Measurements from ENCODE around the gene NSUN2.
A peak's percentile ranks its signal among the peaks of the same experiment; 100 is the strongest.
"Not testable (repeated sequence)": the region's sequence is repeated elsewhere in the genome, so short reads cannot be mapped to it uniquely, and the experiment has no call there.

NSUN2 gene

DNA sequence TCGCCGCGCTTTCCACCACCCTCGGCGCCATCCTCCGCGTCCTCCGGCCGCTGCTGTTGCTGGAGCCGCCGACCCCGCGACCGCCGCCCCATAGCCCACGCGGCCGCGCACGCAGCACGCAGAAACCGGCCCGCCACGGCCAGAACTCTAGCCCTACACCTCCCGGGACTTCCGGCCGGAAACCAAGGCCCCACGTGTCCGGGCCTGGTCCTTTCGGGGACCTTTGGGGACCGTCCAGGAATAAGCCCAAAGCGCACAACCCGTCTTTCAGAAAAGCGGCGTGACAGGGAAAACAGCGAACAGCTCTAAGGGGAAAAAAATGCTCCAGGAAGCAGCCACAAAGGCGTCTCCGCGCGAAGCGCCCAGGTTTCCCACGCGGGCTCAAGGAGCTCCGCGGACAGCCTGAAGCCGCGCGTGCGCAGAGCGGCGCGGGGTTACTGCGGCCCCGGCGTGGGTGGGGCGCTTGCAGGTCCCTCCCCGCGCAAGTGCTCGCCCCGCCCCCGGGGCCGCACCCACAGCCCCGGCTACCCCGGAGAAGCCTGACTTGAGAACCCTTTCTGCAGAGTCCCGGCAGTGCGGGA, at the start of gene NSUN2, which contains the start of gene SRD5A1:
TSS of gene NSUN2 (minus strand) at position 157 of the 581 bp plus-strand sequence. CDS start at position 92, 65 bp downstream.
TSS of gene SRD5A1 (plus strand) at position 553 of the 581 bp plus-strand sequence. CDS start 137 bp downstream, outside the sequence.
- peak; percentile 75 to 78 for DNase-seq (ENCODE audit: low read depth in 2 of 2)

- no peak for DNase-seq (ENCODE audit: low read depth in 2 of 2)
These were observed 49.4 kb upstream of the NSUN2 start for GRCh38 chr5:6682239-6682638.

DNA sequence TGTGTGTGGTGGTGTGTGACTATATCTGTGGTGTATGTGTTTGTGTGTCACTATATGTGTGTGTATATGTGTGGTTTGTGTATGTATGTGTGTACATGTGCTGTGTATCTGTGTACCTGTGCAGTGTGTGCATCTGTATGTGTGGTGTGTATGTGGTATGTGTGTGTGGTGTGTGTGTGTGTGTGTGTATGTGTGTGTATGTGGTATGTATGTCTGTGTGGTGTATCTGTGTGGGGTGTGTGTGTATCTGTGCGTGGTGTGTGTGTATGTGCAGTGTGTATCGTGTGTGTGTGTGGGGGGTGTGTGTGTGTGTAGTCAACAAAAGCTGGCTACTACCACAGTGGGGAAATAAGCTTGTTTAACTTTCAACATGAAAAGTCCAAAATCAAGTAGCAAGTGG, 48.8 kb upstream of the NSUN2 start:
- no peak for DNase-seq (ENCODE audit: low read depth in 2 of 2)

DNA sequence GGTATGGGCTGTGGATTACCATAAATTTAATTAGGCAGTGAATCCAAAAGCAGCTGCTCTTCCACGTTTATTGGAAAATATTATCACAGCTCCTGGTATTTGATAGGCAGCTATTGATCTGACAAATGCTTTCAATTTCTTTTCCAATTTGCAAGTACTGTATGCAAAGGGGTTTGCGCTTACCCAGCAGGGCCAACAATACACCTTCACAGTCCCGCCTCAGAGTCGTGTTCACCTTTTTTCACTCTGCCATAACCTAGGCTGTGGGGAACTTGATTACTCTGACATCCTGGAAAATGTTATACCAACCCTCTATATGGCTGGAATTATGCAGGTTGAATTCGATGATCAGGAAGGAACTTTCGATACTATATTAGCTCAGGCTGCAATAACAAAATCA, 48.1 kb upstream of the NSUN2 start:
- DNase-seq (ENCODE audit: low read depth in 2 of 2): no peak

GRCh38 chr5:6678385-6678784, 45.5 kb upstream of the NSUN2 start:
- no peak for DNase-seq (ENCODE audit: low read depth in 2 of 2)

GRCh38 chr5:6676702-6677101, 43.9 kb upstream of the NSUN2 start:
- no peak for DNase-seq (ENCODE audit: low read depth in 2 of 2)

- no peak for DNase-seq (ENCODE audit: low read depth in 2 of 2)
These were observed 43.1 kb upstream of the NSUN2 start for GRCh38 chr5:6675784-6676491.

- DNase-seq (ENCODE audit: low read depth in 2 of 2): no peak
These were observed 42.0 kb upstream of the NSUN2 start for GRCh38 chr5:6674886-6675285.

DNA sequence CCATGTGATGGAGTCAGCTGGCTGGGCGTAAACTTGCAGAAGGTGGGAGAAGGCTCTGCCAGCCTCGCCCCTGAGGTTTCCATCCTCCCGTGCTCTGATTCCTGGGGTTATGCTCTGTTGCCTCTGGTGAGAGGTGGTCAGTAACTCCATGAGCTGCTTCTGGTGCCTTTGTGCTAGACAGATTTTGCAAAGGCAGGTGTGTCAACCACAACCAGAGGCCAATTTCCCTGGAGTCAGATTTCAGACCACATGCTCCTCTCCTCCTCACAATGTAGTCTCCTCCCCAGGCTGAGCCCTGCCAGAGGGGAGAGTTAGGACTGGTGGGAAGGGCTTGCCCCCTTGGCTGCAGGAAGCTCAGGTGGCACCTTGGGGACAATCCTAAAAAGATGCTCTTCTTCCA, 41.6 kb upstream of the NSUN2 start:
- DNase-seq (ENCODE audit: low read depth in 2 of 2): no peak

- no peak for DNase-seq (ENCODE audit: low read depth in 2 of 2)
These were observed 41.1 kb upstream of the NSUN2 start for GRCh38 chr5:6673963-6674362.

GRCh38 chr5:6673031-6673430, 40.2 kb upstream of the NSUN2 start:
- DNase-seq (ENCODE audit: low read depth in 2 of 2): no peak

DNA sequence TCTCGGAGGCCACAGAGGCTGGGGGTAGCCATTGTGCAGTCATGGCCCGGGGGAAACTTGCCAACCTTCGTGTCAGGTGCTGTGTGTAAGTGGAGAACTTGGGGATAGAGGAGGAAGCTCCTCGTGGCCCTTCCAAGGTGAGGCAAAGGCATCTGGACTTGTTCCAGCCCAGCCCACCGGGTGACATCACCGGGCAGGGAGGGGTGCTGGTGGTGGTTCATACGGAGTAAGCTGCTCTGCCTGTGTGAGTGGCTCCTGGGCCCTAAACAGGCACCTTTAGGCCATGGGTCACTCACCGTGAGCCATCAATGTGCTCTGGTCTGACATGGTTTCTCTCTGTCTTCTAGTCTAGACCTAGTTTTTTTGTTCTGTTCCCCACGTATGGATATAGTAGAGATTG, 35.9 kb upstream of the NSUN2 start:
- DNase-seq (ENCODE audit: low read depth in 2 of 2): not testable (repeated sequence)

DNA sequence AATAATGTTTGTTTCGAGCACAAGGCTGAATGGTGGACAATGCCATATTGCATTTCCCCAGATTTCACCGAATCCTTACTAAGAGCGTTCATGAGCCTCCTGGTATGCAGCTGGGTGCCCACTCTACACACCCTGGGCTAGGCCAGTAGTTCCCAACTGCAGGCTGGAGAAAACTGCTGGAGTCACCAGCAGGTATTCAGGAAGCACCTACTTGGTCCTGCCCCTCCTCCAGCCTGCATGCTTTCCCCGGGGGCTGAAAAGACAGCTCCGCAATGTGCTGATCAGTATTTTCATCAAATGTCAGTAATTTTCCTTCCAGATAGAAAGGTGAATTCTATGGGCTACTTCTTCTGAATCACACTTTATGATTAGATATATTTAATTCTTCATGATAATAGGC, 34.8 kb upstream of the NSUN2 start:
- DNase-seq (ENCODE audit: low read depth in 2 of 2): no peak

DNA sequence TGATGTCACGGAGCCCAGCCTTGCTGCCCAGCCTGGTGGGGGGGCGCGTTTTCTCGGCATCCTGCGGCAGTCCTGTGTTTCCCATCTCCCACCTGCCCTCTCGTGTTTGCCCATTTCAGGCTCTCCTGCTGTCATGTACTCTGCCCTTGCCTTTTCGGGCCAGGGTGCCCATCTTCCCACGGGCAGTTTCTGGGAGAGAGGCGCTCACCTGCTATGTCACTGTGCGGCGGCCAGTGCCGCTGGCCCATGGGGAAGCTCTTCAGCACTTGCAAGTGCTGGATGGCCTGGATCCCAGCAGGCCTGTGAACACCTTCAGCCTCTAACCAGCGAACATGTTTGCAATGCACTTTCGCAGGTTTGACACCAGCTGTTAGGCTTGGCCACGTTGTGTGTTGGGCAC, 33.9 kb upstream of the NSUN2 start:
- no peak for DNase-seq (ENCODE audit: low read depth in 2 of 2)

DNA sequence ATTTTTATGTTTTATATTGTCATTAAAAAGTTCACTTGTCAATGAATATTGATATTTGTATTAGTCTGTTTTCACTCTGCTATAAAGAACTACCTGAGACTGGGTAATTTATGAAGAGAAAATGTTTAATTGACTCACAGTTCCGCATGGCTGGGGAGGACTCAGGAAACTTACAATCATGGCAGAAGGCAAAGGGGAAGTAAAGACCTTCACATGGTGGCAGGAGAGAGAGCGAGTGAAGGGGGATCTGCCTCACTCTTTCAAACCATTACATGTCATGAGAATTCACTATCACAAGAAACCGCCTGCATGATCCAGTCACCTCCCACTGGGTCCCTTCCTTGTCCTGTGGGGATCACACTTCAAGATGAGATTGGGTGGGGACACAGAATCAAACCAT, 27.8 kb upstream of the NSUN2 start:
- no peak for DNase-seq (ENCODE audit: low read depth in 2 of 2)

DNA sequence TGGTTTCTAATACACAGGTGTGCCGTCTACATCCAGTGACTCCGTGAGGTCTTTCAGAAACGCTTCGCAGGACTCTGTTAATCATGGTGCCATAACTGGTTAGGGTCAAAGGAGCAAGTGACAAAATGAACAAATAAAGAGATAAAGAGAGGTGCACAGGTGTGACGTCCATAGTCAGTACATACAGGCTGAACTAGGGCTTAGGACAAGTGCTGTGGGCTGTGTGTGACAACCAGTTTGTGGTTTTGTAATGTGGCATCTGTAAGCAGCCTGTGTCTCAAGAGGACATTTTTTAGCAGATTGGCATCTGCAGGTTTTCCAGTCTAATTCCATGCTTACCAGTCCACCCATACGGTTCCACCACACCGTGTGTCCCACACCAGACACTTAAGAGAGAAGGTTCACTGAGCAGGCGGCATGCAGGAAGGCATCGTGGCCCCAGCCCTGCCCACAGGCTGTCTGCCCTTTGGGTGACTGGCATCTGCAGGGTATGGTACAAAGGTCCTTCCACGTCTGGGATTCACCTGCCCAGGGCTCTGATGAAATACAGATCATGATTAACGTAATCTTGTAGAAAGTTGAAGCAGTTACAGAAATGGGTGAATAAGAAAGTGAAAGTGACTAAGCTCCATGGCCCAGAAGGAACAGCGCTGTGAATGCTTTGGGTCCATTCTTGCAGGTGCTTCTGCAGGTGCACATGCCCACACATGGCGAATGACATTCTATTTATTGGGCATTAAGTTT, 27.3 kb upstream of the NSUN2 start:
- no peak for DNase-seq (ENCODE audit: low read depth in 2 of 2)

DNA sequence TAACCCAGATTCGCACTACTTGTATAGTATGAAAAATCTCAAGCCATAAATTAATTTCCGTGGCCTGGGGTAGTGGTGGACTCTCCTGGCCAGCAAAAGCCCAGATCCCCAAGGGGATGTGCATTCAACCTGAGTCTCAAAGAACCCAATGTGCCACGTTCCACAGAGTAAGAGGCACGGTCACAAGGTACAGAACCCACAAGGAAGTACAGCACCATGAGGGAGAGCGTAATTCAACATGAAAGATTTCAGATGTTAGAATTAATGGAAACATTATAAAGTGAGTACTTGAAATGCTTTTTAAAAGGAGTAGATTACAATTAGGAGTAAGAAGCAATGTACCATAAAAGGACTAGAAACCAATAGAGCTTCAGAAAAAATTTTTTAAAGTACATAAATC, 23.8 kb upstream of the NSUN2 start:
- no peak for DNase-seq (ENCODE audit: low read depth in 2 of 2)

DNA sequence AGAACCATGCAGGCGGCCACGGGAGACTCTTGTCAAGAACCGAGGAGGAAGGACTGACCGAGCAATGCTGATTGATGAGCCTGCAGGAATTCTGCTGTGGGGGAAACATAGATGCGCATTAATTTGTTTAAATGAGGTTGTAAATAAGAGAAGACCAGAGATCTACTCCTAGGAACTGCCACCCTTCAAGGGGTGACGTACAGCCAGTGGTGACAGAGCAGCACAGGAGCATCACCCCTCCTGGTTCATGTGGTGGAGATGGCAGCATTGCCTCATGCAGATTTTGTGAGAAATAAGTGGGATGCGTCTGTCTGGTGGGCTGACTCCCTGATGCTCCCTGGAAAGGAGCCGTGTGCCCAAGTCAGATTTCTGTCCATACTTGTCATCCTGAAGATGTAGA, 22.6 kb upstream of the NSUN2 start:
- no peak for DNase-seq (ENCODE audit: low read depth in 2 of 2)

DNA sequence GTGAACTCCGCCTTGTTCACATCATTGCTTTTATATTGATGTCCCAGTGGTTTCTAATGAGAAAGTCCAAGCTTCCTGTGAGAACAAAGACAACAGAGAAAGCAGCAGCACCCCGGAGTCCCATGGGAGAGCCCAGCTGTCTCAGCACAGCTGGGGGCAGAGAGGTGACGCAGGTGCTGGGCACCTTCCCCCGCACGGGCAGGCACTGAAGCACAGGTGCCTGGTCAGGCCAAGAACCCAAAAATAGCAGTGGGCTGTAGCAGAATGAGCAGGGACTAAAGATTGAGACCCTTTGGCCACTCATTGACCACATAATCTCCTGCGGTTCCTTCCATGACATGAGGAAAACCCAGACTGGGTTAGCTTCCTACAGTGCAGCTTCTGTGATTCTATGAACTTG, 19.2 kb upstream of the NSUN2 start:
- no peak for DNase-seq (ENCODE audit: low read depth in 2 of 2)

- no peak for DNase-seq (ENCODE audit: low read depth in 2 of 2)
These were observed 16.8 kb upstream of the NSUN2 start for GRCh38 chr5:6649681-6650080.

- no peak for DNase-seq (ENCODE audit: low read depth in 2 of 2)
These were observed 16.3 kb upstream of the NSUN2 start for GRCh38 chr5:6649186-6649585.

- DNase-seq (ENCODE audit: low read depth in 2 of 2): not testable (repeated sequence)
These were observed 12.9 kb upstream of the NSUN2 start for GRCh38 chr5:6645571-6646362.
